OCI-LY7 (cell line): ENCODE measurements around the gene MOAP1. TPM values are rescaled to one million over a fixed set of nuclear protein-coding genes. Genes with fewer than 3 reads are reported as not detected.

ENCODE experiments used
- BruUV-seq: library from RNA; stranded (reverse); fragments of 400-500 nt; replicated peaks from 2 replicates; lab custom pipeline; 2021; lab: Mats Ljungman, UMichigan
- CTCF ChIA-PET: fragments of 300-600 bp; sonication (Branson Sonifier 250); formaldehyde crosslinking; loops from one replicate; lab custom pipeline; 2022; ENCODE audit warnings: antibody characterized with exemption; ENCODE audit not compliant: unreplicated experiment; lab: Charles Lee
- POLR2A ChIA-PET: fragments of 300-600 bp; sonication (Branson Sonifier 250); formaldehyde crosslinking; loops from one replicate; lab custom pipeline; 2022; ENCODE audit warnings: antibody characterized with exemption; lab: Charles Lee
- DNase-seq: peaks from one replicate; pipeline ENCODE4 v3.0.0-alpha.2; 2015; ENCODE audit warnings: low spot score
- H2AFZ ChIP-seq: fragments of 200-600 bp; sonication (generic), shearing (Covaris generic); 2 replicates; pipeline ENCODE4 v1.6.1; 2014; ENCODE audit warnings: mild to moderate bottlenecking, antibody characterized with exemption, low read length, moderate library complexity
- H3K27ac ChIP-seq: fragments of 200-600 bp; sonication (generic); 2 replicates; pipeline ENCODE4 v1.5.1; 2014; ENCODE audit warnings: mixed run types, low read depth, mild to moderate bottlenecking, moderate library complexity, low read length, inconsistent platforms; ENCODE audit not compliant: poor library complexity, severe bottlenecking
- H3K36me3 ChIP-seq: fragments of 200-600 bp; sonication (generic); 2 replicates; pipeline ENCODE4 v1.6.1; 2014; ENCODE audit warnings: mild to moderate bottlenecking, antibody characterized with exemption, low read length, moderate library complexity, mixed read lengths; ENCODE audit not compliant: insufficient read depth
- H3K4me1 ChIP-seq: fragments of 200-600 bp; sonication (generic); 2 replicates; pipeline ENCODE4 v1.5.1; 2014; ENCODE audit warnings: mild to moderate bottlenecking, low read length; ENCODE audit not compliant: insufficient read depth, poor library complexity, severe bottlenecking
- H3K4me2 ChIP-seq: fragments of 200-600 bp; sonication (generic); 2 replicates; pipeline ENCODE4 v1.6.1; 2014; ENCODE audit warnings: mild to moderate bottlenecking, low read length
- H3K4me3 ChIP-seq: fragments of 200-600 bp; sonication (generic); 2 replicates; pipeline ENCODE4 v1.5.1; 2014; ENCODE audit warnings: mild to moderate bottlenecking, low read depth, low read length; ENCODE audit not compliant: poor library complexity, severe bottlenecking
- H3K79me2 ChIP-seq: fragments of 200-600 bp; sonication (generic); 2 replicates; pipeline ENCODE4 v1.6.1; 2016; ENCODE audit warnings: low read depth, mild to moderate bottlenecking, low read length, moderate library complexity, mixed read lengths; ENCODE audit not compliant: insufficient read depth
- H3K9me2 ChIP-seq: fragments of 200-600 bp; sonication (generic); 2 replicates; pipeline ENCODE4 v1.6.1; 2016; ENCODE audit warnings: mild to moderate bottlenecking, low read length, mixed read lengths; ENCODE audit not compliant: insufficient read depth
- H3K9me3 ChIP-seq: fragments of 200-600 bp; sonication (generic); 2 replicates; pipeline ENCODE4 v1.6.1; 2014; ENCODE audit warnings: mild to moderate bottlenecking, mixed run types, low read length, mixed read lengths
- H4K20me1 ChIP-seq: fragments of 200-600 bp; sonication (generic); 2 replicates; pipeline ENCODE4 v1.6.1; 2014; ENCODE audit warnings: mild to moderate bottlenecking, antibody characterized with exemption, low read length, moderate library complexity, mixed read lengths; ENCODE audit not compliant: insufficient read depth
- EZH2phosphoT487 ChIP-seq: fragments of 200-600 bp; sonication (generic); IDR thresholded peaks from 2 replicates; pipeline ENCODE4 v1.6.1; 2018; ENCODE audit warnings: low read depth, borderline replicate concordance, mild to moderate bottlenecking, mixed run types, antibody characterized with exemption, low read length, moderate library complexity, mixed read lengths
- intact Hi-C: fragments of 100-400 bp; cut with micrococcal nuclease; formaldehyde crosslinking; loops from one replicate; pipeline ENCODE4 v1.10.0; 2022; ENCODE audit not compliant: unreplicated experiment
- total RNA-seq, 2 experiments: library from RNA; depleted of rRNA in 1 of 2; stranded (reverse); fragments of >200 nt in 1 of 2; shearing (Covaris generic) in 1 of 2; gene quantifications; 2 replicates each; pipeline ENCODE4 v1.2.3, GENCODE V29; 2014 to 2022
- TF ChIP-seq, protein P1 (sequence below): fragments of 200-600 bp; sonication (generic); conservative IDR thresholded peaks from 2 replicates; pipeline ENCODE4 v1.5.1; 2014; ENCODE audit warnings: mild to moderate bottlenecking, antibody characterized with exemption, low read length, moderate library complexity, mixed read lengths

Gene MOAP1
- total RNA-seq, 2 experiments from 2014 or later, result 26.4 to 31.2 TPM

DNA sequence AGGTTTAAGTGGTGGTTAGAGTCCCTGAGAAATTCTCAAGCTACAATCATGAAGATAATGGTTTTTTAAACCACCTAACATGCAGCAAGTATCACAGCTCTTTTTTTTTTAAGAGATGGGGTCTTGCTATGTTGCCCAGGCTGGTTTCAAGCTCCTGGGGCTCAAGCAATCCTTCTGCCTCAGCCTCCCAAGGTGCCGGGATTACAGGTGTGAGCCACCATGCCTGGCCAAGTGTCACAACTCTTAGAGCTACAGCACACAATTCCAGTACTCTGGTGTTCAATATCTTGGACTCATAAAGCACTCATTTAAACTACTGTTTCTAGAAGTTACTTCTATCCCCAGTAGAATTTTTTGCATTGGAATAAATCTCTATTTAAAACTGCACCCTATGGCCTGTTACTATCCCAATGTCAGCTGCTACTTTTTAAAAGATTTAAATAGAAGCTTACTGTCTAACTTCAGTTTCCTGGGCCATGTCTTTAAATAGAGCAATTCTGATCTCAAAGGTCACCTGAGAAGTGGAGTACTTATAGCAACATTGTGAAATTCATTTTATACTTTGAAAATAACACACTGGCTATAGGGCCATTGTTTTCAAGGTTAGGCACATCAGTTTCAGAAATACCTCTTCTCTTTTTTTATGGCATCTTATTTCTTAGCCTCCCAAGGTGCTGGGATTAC is 10.8 kb upstream of the MOAP1 start:
- no peak for TF ChIP-seq EZH2phosphoT487
- TF ChIP-seq, protein P1, sequence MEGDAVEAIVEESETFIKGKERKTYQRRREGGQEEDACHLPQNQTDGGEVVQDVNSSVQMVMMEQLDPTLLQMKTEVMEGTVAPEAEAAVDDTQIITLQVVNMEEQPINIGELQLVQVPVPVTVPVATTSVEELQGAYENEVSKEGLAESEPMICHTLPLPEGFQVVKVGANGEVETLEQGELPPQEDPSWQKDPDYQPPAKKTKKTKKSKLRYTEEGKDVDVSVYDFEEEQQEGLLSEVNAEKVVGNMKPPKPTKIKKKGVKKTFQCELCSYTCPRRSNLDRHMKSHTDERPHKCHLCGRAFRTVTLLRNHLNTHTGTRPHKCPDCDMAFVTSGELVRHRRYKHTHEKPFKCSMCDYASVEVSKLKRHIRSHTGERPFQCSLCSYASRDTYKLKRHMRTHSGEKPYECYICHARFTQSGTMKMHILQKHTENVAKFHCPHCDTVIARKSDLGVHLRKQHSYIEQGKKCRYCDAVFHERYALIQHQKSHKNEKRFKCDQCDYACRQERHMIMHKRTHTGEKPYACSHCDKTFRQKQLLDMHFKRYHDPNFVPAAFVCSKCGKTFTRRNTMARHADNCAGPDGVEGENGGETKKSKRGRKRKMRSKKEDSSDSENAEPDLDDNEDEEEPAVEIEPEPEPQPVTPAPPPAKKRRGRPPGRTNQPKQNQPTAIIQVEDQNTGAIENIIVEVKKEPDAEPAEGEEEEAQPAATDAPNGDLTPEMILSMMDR, result no peak
- ChIA-PET POLR2A (interaction anchor here (1.0 to 1.9 kb wide), 3 partner anchors 9 to 11 kb away, joined by 4 to 10 read pairs (median 7); partner anchors contain the start of genes LYSET and MOAP1), CTCF (interaction anchor here (0.7 to 1.0 kb wide), 2 partner anchors 9 to 11 kb away, joined by 3 read pairs; no protein-coding TSS in a partner anchor)
- H3K9me3 ChIP-seq, result no peaks in the 10 kb centered on the region
- H3K79me2 ChIP-seq, result no peaks in the 10 kb centered on the region
- peaks cover 8% of the 10 kb centered on the region for H3K4me1 ChIP-seq
- H4K20me1 ChIP-seq, result no peaks in the 10 kb centered on the region
- H3K4me2 ChIP-seq, result no peak overlapping the region
- no peak overlapping the region for H2AFZ ChIP-seq
- intact Hi-C loops, result no loop called here
- H3K27ac ChIP-seq, result no peak overlapping the region
- no TSS peak for BruUV-seq
- no peak for DNase-seq
- peaks cover 46% of the 10 kb centered on the region for H3K36me3 ChIP-seq
- no peak overlapping the region for H3K4me3 ChIP-seq
- H3K9me2 ChIP-seq, result no peaks in the 10 kb centered on the region

- Histone ChIP-seq H3K9me3 (no peaks in the 10 kb centered on the region), H2AFZ (no peak overlapping the region), H3K4me3 (no peak overlapping the region), H4K20me1 (no peaks in the 10 kb centered on the region), H3K36me3 (peaks cover 32% of the 10 kb centered on the region), H3K9me2 (no peaks in the 10 kb centered on the region), H3K4me1 (peaks cover 21% of the 10 kb centered on the region), H3K4me2 (no peak overlapping the region), H3K79me2 (peaks cover 44% of the 10 kb centered on the region), H3K27ac (no peak overlapping the region)
- TF ChIP-seq, protein P1, result no peak
- TF ChIP-seq EZH2phosphoT487, result no peak
- no TSS peak for BruUV-seq
- ChIA-PET POLR2A (interaction anchor here (1.4 to 3.5 kb wide), 3 partner anchors 8 to 19 kb away, joined by 3 to 17 read pairs (median 7); partner anchors contain the start of genes GON7 and UBR7), CTCF (interaction anchor here (0.8 kb wide), 1 partner anchor 9 kb away, joined by 3 read pairs; no protein-coding TSS in a partner anchor)
- intact Hi-C loops, result no loop called here
- no peak for DNase-seq
These were observed 2.3 kb upstream of the MOAP1 start for GRCh38 chr14:93186956-93187355.

GRCh38 chr14:93186466-93186865 is 1.8 kb upstream of the MOAP1 start:
- Histone ChIP-seq H3K79me2 (peaks cover 44% of the 10 kb centered on the region), H2AFZ (no peak overlapping the region), H3K27ac (no peak overlapping the region), H3K4me1 (peaks cover 21% of the 10 kb centered on the region), H3K4me2 (peak overlapping the region; percentile 88), H3K36me3 (peaks cover 37% of the 10 kb centered on the region), H3K9me2 (no peaks in the 10 kb centered on the region), H3K4me3 (peak overlapping the region; percentile 100), H3K9me3 (no peaks in the 10 kb centered on the region), H4K20me1 (no peaks in the 10 kb centered on the region)
- POLR2A ChIA-PET, result interaction anchor here (1.4 to 3.5 kb wide), 3 partner anchors 9 to 20 kb away, joined by 3 to 17 read pairs (median 7); partner anchors contain the start of genes GON7 and UBR7
- TF ChIP-seq, protein P1, result no peak
- no peak for TF ChIP-seq EZH2phosphoT487
- intact Hi-C loops, result no loop called here
- TSS peak; percentile 72 for BruUV-seq
- no peak for DNase-seq
- CTCF ChIA-PET, result interaction anchor here (0.8 kb wide), 1 partner anchor 9 kb away, joined by 3 read pairs; no protein-coding TSS in a partner anchor
